ENCODE results near the gene STAG1.

GRCh38 chr3:136661282-136661681 is 90.9 kb downstream of the STAG1 start:
- no peak for TF ChIP-seq CTCF (IDR thresholded peaks at IDR 0.05; ENCODE audit: low read depth, low read length)
- TF ChIP-seq EZH2phosphoT487 (IDR thresholded peaks at IDR 0.05; ENCODE audit: low read depth), result no peak

Data from OCI-LY3 (cell line).